Measurements from ENCODE around the gene FCHSD1.

Gene FCHSD1

GRCh38 chr5:141590127-141590526 is 61.1 kb downstream of the FCHSD1 start:
- DNase-seq (ENCODE audit: low read depth) = no peak
- TF ChIP-seq CTCF (conservative IDR thresholded peaks at IDR 0.05; ENCODE audit: control insufficient read depth, insufficient read depth, low read depth, low read length) = no peak
- H3K4me3 ChIP-seq (ENCODE audit: control insufficient read depth, low read depth, low read length) = no peak overlapping the region

All from fibroblast of mammary gland (primary cell).